ENCODE measurements around the gene NANOS2.

DNA sequence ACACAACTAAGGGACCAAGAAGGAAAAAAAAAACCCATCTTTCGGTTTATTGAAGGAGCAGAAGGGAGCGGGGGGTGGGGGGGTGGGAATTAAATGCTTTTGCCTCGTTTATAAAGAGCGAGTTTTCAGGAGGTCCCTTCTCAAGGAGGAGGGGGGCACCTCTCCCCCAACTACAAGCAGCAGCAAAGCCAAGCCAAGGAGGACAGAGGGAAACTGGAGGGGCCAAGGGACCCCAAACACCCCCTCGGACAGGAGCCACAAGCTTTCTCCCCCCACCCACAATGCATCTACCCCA is 31.0 kb downstream of the NANOS2 start:
- TF ChIP-seq, protein P1, sequence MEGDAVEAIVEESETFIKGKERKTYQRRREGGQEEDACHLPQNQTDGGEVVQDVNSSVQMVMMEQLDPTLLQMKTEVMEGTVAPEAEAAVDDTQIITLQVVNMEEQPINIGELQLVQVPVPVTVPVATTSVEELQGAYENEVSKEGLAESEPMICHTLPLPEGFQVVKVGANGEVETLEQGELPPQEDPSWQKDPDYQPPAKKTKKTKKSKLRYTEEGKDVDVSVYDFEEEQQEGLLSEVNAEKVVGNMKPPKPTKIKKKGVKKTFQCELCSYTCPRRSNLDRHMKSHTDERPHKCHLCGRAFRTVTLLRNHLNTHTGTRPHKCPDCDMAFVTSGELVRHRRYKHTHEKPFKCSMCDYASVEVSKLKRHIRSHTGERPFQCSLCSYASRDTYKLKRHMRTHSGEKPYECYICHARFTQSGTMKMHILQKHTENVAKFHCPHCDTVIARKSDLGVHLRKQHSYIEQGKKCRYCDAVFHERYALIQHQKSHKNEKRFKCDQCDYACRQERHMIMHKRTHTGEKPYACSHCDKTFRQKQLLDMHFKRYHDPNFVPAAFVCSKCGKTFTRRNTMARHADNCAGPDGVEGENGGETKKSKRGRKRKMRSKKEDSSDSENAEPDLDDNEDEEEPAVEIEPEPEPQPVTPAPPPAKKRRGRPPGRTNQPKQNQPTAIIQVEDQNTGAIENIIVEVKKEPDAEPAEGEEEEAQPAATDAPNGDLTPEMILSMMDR (IDR thresholded peaks at IDR 0.05), result peak in 1 of 3 donors; percentile 10
- no peak for TF ChIP-seq EP300 (IDR thresholded peaks at IDR 0.05)
